HepG2 (cell line): ENCODE data around the gene TNFSF13. TPM values are rescaled to one million over a fixed set of nuclear protein-coding genes. Genes with fewer than 3 reads are reported as not detected.

ENCODE experiments used
- BORCS8-MEF2B ChIP-seq: sonication (generic); formaldehyde crosslinking; IDR thresholded peaks from 2 replicates; pipeline ENCODE4 v1.8.0; 2022; ENCODE audit warnings: mild to moderate bottlenecking, missing genetic modification reagents
- JUND ChIP-seq: sonication (generic); formaldehyde crosslinking; IDR thresholded peaks from 2 replicates; pipeline ENCODE4 v1.8.0; 2022; ENCODE audit warnings: mild to moderate bottlenecking, missing genetic modification reagents
- RARA ChIP-seq: IDR thresholded peaks from 2 replicates; pipeline ENCODE4 v1.6.1; 2016; ENCODE audit warnings: missing genetic modification reagents, missing compliant biosample characterization
- RBM22 ChIP-seq: fragments of 200-400 bp; formaldehyde crosslinking; optimal IDR thresholded peaks from 2 replicates; pipeline ENCODE3; 2017; ENCODE audit warnings: mild to moderate bottlenecking, low read length, moderate library complexity
- RNF219 ChIP-seq: sonication (generic); formaldehyde crosslinking; IDR thresholded peaks from 2 replicates; pipeline ENCODE4 v1.5.0; 2020; ENCODE audit warnings: mild to moderate bottlenecking, missing genetic modification reagents
- SPEN ChIP-seq: sonication (generic); formaldehyde crosslinking; IDR thresholded peaks from 2 replicates; pipeline ENCODE4 v1.5.1; 2020; ENCODE audit warnings: low read depth, mild to moderate bottlenecking, missing genetic modification reagents
- ZFP62 ChIP-seq: sonication (generic); formaldehyde crosslinking; IDR thresholded peaks from 2 replicates; pipeline ENCODE4 v1.4.0; 2020; ENCODE audit warnings: missing genetic modification reagents
- ZNF296 ChIP-seq: sonication (generic); formaldehyde crosslinking; conservative IDR thresholded peaks from 2 replicates; pipeline ENCODE4 v1.5.0; 2020; ENCODE audit warnings: mild to moderate bottlenecking, missing genetic modification reagents
- ZNF441 ChIP-seq: sonication (generic); formaldehyde crosslinking; IDR thresholded peaks from 2 replicates; pipeline ENCODE4 v1.7.0; 2021; ENCODE audit warnings: missing genetic modification reagents, borderline replicate concordance
- ZNF710 ChIP-seq: sonication (generic); formaldehyde crosslinking; IDR thresholded peaks from 2 replicates; pipeline ENCODE4 v1.5.0; 2020; ENCODE audit warnings: mild to moderate bottlenecking, missing genetic modification reagents, borderline replicate concordance
- polyA plus RNA-seq, 8 experiments: library from polyadenylated mRNA; depleted of rRNA in 3 of 8; stranded (reverse) in 7 of 8; unstranded in 1 of 8; fragments of >200 nt; fragmentation: Illumina TruSeq in 4 of 8; extraction: Trizol in 4 of 8; gene quantifications; 2 replicates each; pipeline versions ENCODE4 v1.2.1 to v1.2.3, GENCODE V29; 2011 to 2016; ENCODE audit warnings: low read depth in 4 of 8, missing spikeins in 1 of 8, mixed read lengths in 1 of 8; ENCODE audit not compliant: insufficient read depth in 1 of 8
- total RNA-seq, 5 experiments: library from RNA; depleted of rRNA; stranded (reverse); fragments of >200 nt; fragmentation: Illumina TruSeq; extraction: Trizol; gene quantifications; 2 replicates each; pipeline ENCODE4 v1.2.3, GENCODE V29; 2016; ENCODE audit warnings: low read depth in 1 of 5
- TF ChIP-seq, protein P1 (sequence below): sonication (generic); formaldehyde crosslinking; IDR thresholded peaks from 2 replicates; pipeline ENCODE4 v1.4.0; 2020; ENCODE audit warnings: mild to moderate bottlenecking, missing genetic modification reagents
- TF ChIP-seq, protein P2 (sequence below): sonication (generic); formaldehyde crosslinking; IDR thresholded peaks from 2 replicates; pipeline ENCODE4 v1.4.0; 2020; ENCODE audit warnings: missing genetic modification reagents
- TF ChIP-seq, protein P3 (sequence below): sonication (generic); formaldehyde crosslinking; IDR thresholded peaks from 2 replicates; pipeline ENCODE4 v1.8.1; 2022; ENCODE audit warnings: low read depth, mild to moderate bottlenecking, missing genetic modification reagents

The TNFSF13 gene
- total and polyA plus RNA-seq, 2 of the 13 experiments (the other 11 are each of a cell fraction or from before 2014, with no cell fraction given): 2.5 to 3.3 TPM

DNA sequence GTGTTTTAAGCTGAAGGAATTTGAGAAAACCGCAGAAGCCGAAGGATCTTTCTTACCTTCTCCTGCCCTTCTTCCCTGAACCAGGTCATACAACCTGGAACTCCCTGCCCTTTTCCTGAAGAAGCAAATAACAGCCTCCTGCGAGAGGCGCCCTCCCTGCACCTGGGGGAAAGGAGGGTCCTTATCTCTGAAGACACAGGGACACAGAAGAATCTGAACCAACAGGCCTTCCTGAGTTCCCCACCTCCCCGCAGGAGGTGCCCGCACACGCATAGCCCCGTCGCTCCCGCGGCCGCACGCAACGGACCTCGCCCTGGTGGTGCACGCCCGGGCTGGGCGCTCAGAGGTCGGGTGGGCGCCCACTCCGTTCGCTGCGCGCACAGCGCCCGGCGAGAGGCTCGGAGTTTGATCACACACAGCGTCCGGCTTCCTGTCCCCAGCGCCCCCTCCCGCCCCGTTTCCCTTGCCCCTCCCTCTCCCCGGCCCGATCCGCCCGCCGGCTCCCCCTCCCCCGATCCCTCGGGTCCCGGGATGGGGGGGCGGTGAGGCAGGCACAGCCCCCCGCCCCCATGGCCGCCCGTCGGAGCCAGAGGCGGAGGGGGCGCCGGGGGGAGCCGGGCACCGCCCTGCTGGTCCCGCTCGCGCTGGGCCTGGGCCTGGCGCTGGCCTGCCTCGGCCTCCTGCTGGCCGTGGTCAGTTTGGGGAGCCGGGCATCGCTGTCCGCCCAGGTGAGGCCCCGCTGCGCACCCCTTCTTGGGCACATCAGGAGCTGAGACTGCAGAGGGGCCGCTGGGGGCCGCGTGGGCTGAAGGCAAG lies 9.8 kb upstream of the TNFSF13 start, which contains the start of gene TNFSF12 (continued):
- TF ChIP-seq, protein P1, sequence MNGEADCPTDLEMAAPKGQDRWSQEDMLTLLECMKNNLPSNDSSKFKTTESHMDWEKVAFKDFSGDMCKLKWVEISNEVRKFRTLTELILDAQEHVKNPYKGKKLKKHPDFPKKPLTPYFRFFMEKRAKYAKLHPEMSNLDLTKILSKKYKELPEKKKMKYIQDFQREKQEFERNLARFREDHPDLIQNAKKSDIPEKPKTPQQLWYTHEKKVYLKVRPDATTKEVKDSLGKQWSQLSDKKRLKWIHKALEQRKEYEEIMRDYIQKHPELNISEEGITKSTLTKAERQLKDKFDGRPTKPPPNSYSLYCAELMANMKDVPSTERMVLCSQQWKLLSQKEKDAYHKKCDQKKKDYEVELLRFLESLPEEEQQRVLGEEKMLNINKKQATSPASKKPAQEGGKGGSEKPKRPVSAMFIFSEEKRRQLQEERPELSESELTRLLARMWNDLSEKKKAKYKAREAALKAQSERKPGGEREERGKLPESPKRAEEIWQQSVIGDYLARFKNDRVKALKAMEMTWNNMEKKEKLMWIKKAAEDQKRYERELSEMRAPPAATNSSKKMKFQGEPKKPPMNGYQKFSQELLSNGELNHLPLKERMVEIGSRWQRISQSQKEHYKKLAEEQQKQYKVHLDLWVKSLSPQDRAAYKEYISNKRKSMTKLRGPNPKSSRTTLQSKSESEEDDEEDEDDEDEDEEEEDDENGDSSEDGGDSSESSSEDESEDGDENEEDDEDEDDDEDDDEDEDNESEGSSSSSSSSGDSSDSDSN: peak; percentile 89
- TF ChIP-seq BORCS8-MEF2B (CRISPR knock-in tag): no peak; the same call in 1 of the 2 replicates
- 0 out of 2 replicates have a peak, but pooled peaks have one; percentile 33 for TF ChIP-seq ZNF441 (CRISPR knock-in tag)
- TF ChIP-seq, protein P2, sequence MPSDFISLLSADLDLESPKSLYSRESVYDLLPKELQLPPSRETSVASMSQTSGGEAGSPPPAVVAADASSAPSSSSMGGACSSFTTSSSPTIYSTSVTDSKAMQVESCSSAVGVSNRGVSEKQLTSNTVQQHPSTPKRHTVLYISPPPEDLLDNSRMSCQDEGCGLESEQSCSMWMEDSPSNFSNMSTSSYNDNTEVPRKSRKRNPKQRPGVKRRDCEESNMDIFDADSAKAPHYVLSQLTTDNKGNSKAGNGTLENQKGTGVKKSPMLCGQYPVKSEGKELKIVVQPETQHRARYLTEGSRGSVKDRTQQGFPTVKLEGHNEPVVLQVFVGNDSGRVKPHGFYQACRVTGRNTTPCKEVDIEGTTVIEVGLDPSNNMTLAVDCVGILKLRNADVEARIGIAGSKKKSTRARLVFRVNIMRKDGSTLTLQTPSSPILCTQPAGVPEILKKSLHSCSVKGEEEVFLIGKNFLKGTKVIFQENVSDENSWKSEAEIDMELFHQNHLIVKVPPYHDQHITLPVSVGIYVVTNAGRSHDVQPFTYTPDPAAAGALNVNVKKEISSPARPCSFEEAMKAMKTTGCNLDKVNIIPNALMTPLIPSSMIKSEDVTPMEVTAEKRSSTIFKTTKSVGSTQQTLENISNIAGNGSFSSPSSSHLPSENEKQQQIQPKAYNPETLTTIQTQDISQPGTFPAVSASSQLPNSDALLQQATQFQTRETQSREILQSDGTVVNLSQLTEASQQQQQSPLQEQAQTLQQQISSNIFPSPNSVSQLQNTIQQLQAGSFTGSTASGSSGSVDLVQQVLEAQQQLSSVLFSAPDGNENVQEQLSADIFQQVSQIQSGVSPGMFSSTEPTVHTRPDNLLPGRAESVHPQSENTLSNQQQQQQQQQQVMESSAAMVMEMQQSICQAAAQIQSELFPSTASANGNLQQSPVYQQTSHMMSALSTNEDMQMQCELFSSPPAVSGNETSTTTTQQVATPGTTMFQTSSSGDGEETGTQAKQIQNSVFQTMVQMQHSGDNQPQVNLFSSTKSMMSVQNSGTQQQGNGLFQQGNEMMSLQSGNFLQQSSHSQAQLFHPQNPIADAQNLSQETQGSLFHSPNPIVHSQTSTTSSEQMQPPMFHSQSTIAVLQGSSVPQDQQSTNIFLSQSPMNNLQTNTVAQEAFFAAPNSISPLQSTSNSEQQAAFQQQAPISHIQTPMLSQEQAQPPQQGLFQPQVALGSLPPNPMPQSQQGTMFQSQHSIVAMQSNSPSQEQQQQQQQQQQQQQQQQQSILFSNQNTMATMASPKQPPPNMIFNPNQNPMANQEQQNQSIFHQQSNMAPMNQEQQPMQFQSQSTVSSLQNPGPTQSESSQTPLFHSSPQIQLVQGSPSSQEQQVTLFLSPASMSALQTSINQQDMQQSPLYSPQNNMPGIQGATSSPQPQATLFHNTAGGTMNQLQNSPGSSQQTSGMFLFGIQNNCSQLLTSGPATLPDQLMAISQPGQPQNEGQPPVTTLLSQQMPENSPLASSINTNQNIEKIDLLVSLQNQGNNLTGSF (CRISPR knock-in tag): no peak
- TF ChIP-seq ZNF710 (CRISPR knock-in tag): no peak
- TF ChIP-seq RARA (CRISPR knock-in tag): no peak
- no peak for TF ChIP-seq JUND (CRISPR knock-in tag)
- TF ChIP-seq, protein P3, sequence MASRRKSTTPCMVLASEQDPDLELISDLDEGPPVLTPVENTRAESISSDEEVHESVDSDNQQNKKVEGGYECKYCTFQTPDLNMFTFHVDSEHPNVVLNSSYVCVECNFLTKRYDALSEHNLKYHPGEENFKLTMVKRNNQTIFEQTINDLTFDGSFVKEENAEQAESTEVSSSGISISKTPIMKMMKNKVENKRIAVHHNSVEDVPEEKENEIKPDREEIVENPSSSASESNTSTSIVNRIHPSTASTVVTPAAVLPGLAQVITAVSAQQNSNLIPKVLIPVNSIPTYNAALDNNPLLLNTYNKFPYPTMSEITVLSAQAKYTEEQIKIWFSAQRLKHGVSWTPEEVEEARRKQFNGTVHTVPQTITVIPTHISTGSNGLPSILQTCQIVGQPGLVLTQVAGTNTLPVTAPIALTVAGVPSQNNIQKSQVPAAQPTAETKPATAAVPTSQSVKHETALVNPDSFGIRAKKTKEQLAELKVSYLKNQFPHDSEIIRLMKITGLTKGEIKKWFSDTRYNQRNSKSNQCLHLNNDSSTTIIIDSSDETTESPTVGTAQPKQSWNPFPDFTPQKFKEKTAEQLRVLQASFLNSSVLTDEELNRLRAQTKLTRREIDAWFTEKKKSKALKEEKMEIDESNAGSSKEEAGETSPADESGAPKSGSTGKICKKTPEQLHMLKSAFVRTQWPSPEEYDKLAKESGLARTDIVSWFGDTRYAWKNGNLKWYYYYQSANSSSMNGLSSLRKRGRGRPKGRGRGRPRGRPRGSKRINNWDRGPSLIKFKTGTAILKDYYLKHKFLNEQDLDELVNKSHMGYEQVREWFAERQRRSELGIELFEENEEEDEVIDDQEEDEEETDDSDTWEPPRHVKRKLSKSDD: 0 out of 2 replicates have a peak, but pooled peaks have one; percentile 5
- no peak for TF ChIP-seq RNF219
- no peak for TF ChIP-seq ZNF296 (CRISPR knock-in tag)
- TF ChIP-seq RBM22: no peak
- no peak for TF ChIP-seq ZFP62 (CRISPR knock-in tag)
- TF ChIP-seq SPEN (CRISPR knock-in tag): peak; percentile 52
